ENCODE data around the gene CERS6. TPM values are rescaled to one million over a fixed set of nuclear protein-coding genes. Genes with fewer than 3 reads are reported as not detected.
"Not testable (repeated sequence)": the region's sequence is repeated elsewhere in the genome, so short reads cannot be mapped to it uniquely, and the experiment has no call there.

CERS6 gene
- 10 to 100 TPM; 34.3 to 69.4 (median 42.3) TPM for polyA plus RNA-seq (ENCODE audit: insufficient read length in 10 of 10)
- long read RNA-seq, donor 1, full-length matches to known transcripts: 6 of 6 reads
- long read RNA-seq, donor 1, partial matches to known transcripts: 0 of 6 reads
- long read RNA-seq, donor 1, other reads (novel, unspliced or antisense): 0 of 6 reads
- long read RNA-seq, donor 2, full-length matches to known transcripts: 9 of 9 reads
- long read RNA-seq, donor 2, partial matches to known transcripts: 0 of 9 reads
- long read RNA-seq, donor 2, other reads (novel, unspliced or antisense): 0 of 9 reads
- long read RNA-seq, donor 3: 0 reads
- long read RNA-seq, donor 4, full-length matches to known transcripts: 5 of 5 reads
- long read RNA-seq, donor 4, partial matches to known transcripts: 0 of 5 reads
- long read RNA-seq, donor 4, other reads (novel, unspliced or antisense): 0 of 5 reads
- long read RNA-seq, donor 5, full-length matches to known transcripts: 9 of 9 reads
- long read RNA-seq, donor 5, partial matches to known transcripts: 0 of 9 reads
- long read RNA-seq, donor 5, other reads (novel, unspliced or antisense): 0 of 9 reads
- long read RNA-seq, donor 6, full-length matches to known transcripts: 4 of 10 reads
- long read RNA-seq, donor 6, partial matches to known transcripts: 6 of 10 reads
- long read RNA-seq, donor 6, other reads (novel, unspliced or antisense): 0 of 10 reads
- long read RNA-seq, donor 7, full-length matches to known transcripts: 5 of 5 reads
- long read RNA-seq, donor 7, partial matches to known transcripts: 0 of 5 reads
- long read RNA-seq, donor 7, other reads (novel, unspliced or antisense): 0 of 5 reads
- long read RNA-seq, donor 8, full-length matches to known transcripts: 8 of 14 reads
- long read RNA-seq, donor 8, partial matches to known transcripts: 6 of 14 reads
- long read RNA-seq, donor 8, other reads (novel, unspliced or antisense): 0 of 14 reads
- long read RNA-seq, donor 9, full-length matches to known transcripts: 2 of 2 reads
- long read RNA-seq, donor 9, partial matches to known transcripts: 0 of 2 reads
- long read RNA-seq, donor 9, other reads (novel, unspliced or antisense): 0 of 2 reads

GRCh38 chr2:168455645-168456520 is at the start of gene CERS6:
Gene CERS6, plus strand, starts transcription at chr2:168456272. Its CDS starts 177 bp downstream, at chr2:168456449.
- peak; percentile 95 to 98 (median 95) for DNase-seq

DNA sequence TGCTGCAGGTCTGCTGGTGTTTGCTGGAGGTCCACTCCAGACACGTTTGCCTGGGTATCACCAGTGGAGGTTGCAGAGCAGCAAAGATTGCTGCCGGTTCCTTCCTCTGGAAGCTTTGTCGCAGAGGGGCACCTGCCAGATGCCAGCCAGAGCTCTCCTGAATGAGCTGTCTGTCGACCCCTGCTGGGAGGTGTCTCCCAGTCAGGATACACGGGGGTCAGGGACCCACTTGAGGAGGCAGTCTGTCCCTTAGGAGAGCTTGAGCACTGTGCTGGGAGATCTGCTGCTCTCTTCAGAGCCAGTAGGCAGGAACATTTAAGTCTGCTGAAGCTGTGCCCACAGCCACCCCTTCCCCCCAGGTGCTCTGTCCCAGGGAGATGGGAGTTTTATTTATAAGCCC is 43.8 kb upstream of the CERS6 start:
- not testable (repeated sequence) for DNase-seq

DNA sequence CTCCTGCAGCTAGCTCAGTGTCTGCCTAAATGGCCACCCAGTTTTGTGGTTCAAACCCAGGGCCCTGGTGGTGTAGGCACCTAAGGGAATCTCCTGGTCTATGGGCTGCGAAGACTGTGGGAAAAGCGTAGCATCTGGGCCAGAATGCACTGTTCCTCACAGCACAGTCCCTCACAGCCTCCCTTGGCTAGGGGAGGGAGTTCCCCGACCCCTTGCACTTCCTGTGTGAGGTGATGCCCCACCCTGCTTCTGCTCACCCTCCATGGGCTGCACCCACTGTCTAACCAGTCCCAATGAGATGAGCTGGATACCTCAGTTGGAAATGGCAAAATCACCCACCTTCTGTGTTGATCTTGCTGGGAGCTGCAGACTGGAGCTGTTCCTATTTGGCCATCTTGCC is 43.0 kb upstream of the CERS6 start:
- DNase-seq: not testable (repeated sequence)

DNA sequence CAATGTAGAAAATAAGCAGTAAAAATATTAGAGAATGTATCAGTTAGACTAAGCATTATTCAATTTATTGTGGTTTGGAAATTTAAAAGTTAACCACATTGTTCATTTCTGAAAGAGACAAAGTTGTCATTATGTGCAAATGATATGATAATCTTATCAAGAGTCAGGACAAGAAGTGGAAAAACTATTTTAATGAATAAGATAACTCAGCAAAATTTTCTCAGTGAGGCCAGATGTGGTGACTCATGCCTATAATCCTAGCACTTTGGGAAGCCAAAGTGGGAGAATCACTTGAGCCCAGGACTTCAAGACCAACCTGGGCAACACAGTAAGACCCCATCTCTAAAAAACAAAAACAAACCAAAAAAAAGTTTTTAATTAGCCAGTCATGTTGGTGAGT is 39.5 kb upstream of the CERS6 start:
- DNase-seq: no peak

- DNase-seq: no peak
Observed at GRCh38 chr2:168422584-168422983, 33.5 kb upstream of the CERS6 start.

DNA sequence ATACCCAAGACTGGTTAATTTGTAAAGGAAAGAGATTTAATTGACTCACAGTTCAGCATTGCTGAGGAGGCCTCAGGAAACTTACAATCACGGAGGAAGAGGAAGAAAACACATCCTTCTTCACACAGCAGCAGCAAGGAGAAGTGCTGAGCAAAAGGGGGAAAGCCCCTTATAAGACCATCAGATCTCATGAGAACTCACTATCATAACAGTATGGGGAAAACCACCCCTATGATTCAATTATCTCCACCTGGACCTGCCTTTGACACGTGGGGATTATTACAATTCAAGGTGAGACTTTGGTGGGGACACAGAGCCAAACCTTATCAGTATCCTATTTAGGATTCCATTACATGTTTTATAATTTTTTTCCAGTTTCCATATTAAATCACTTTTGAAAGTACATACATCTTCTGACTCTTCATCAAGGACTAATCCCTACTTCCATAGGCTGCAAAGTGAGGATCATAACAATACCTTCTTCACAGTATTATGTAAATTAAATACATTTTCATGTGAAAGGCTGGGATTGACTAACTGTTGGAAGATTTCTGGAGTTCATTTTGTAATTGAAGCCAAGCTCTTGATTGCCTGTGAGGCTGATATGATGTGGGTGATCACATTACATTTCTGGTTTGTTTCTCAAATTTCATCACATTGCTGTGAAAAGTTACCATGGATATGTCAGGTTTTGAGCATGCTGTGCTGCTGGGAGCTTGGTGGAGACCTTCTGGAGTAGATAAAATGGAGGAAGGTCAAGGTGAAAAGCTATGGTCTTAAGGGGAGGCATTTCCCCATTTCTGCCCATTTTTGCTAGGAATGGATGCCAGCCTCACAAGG is 31.7 kb upstream of the CERS6 start:
- no peak for DNase-seq

- DNase-seq: no peak
Observed at GRCh38 chr2:168424971-168425370, 31.1 kb upstream of the CERS6 start.

DNA sequence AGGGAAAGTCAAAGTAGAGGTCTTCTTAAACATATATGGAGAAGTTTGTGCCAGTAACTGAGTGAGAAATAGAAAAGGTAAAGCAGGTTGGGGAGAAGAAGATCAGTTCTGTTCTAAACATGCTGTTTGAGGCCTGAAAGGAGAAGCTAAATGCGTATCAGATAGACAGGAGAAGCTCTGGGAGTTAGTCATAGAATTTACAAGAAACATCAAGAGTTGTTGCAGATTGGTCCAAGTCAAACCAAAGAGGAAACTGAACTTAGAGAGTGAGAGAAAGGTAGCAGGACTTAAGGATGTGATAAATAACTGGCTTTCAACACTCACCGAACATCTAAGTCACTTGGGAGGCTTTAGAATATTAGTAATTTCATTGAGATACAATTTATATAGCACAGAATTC is 29.2 kb upstream of the CERS6 start:
- DNase-seq: no peak

DNA sequence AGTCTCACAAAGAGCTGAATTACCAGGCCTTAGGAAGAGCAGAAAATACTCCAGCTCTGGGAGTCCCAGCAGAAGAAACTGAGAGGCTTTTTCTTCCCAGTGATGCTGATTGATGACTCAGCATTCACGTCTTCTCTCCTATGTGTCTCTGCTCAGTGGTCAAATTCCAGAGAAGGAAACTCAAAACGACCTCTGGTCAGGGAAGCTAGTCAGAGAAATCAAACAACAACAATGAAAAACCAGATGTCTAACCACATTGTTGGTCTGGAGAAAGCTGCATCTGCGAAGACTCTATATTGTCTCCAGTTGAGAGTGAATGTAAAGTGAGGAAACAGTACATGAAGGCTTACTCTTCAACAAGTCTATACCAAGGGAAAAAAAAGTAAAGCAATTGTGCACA is 28.6 kb upstream of the CERS6 start:
- DNase-seq: peak in 2 of 3 donors; percentile 5 to 56

- no peak for DNase-seq
Observed at GRCh38 chr2:168428431-168428830, 27.6 kb upstream of the CERS6 start.

DNA sequence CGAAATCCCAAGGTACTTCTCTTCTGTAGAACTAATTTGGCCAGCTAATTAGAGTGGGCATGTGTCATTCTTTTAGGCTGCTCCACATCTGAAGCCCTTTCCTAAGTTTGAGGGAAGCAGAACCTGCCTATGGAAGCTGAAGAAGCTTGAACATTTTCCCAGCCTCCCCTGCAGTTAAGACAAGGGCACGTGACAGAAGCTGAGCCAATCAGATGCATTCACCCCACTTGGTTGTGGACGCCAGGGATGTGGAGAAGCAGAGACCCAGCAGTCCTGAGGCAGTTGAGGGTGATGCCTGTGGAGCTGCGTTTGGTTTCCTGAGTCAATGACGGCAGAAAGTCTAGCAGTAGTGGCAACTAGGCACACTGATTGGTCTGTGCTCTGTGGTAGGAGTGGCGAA is 26.1 kb upstream of the CERS6 start:
- DNase-seq: no peak

- DNase-seq: no peak
Observed at GRCh38 chr2:168430431-168430830, 25.6 kb upstream of the CERS6 start.

DNA sequence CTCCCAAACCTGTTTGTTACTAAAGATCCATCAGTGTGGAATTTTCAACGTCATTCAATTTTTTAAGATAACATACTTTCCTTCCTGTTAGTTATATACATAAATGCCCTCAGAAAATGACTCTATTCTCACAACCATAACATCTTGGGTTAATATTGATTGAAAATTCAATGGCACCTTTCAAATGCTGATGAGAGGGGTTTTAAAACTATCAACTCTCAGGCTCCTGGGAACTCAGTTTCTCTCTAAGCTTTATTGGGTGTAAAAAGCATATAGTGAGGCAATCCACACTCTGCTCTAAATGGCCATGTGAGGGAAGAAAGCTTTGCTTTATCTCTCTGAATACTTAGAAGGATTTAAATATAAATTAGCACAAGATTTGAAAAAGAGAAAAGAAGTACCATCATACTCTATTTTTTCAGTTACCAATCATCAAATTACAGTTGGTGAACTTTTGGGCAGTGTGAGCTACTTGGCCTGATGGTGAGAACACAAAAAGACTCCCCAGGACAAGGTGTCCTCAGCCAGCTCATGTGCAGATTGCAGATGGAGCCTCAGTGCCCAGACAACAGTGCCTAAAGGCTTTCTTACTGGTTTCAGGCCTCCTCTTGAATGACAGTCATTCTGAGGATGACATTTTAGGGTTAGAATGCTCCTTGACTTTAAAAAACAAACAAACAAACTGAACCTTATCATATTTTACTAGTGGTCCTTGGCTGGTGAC is 24.6 kb upstream of the CERS6 start:
- no peak for DNase-seq

DNA sequence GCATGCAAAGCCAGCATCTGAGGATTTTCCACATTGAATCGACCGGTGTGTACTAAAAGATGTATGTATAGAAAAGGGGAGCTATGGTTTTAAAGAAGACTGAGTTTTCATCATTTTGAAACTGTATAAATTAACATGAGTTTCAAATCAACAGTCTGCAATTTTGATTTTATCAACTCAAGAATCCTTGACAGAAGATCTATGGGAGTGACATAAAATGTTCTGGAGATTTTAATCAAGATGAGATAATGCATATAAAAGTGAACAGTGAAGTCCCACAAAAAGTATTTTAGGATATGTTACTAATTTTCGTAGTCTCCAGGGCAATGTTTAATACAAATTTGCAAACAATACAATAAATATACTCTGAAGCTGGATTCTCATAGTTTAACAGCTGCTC is 24.0 kb upstream of the CERS6 start:
- DNase-seq: no peak

GRCh38 chr2:168432565-168433186 is 23.4 kb upstream of the CERS6 start:
- DNase-seq: no peak

GRCh38 chr2:168433527-168433926 is 22.5 kb upstream of the CERS6 start:
- no peak for DNase-seq

DNA sequence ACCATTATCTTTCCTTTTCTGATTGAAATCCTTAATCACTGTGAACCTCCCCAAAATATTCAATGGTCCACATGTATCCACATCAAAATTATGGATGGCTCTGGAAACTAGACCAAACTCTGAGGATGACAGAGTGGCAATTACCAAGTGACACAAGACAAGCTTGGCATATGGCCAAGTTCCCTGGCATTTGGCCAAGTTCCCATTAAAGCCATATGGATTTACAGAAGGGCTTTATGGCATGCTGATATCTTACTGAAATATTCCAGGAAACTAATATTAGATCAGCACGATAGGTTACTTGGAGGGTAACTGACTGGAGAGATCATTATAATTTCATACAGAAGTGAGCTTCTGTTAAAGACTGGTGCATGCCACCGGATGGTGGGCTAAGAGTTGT is 21.9 kb upstream of the CERS6 start:
- peak; percentile 35 to 63 (median 58) for DNase-seq

- no peak for DNase-seq
Observed at GRCh38 chr2:168436840-168437239, 19.2 kb upstream of the CERS6 start.

- DNase-seq: no peak
Observed at GRCh38 chr2:168438553-168438952, 17.5 kb upstream of the CERS6 start.

Data from muscle of back (tissue), 13 donors.